ENCODE measurements around the gene PUDP.
A peak's percentile ranks its signal among the peaks of the same experiment; 100 is the strongest.

PUDP gene

GRCh38 chrX:7146703-7147412, 1.1 kb downstream of the PUDP start:
- DNase-seq: no peak

- no peak for DNase-seq
These were observed 1.8 kb downstream of the PUDP start for GRCh38 chrX:7146020-7146702.

- DNase-seq: no peak
These were observed 2.5 kb downstream of the PUDP start for GRCh38 chrX:7145454-7145853.

- no peak for DNase-seq
These were observed 3.9 kb downstream of the PUDP start for GRCh38 chrX:7143941-7144525.

GRCh38 chrX:7143076-7143475, 4.9 kb downstream of the PUDP start:
- DNase-seq: no peak

GRCh38 chrX:7139202-7140081, 8.5 kb downstream of the PUDP start:
- no peak for DNase-seq

- no peak for DNase-seq
These were observed 13.0 kb downstream of the PUDP start for GRCh38 chrX:7134981-7135380.

- DNase-seq: peak; percentile 71
These were observed 14.9 kb downstream of the PUDP start for GRCh38 chrX:7133050-7133440.

- DNase-seq: peak; percentile 93
These were observed 15.5 kb downstream of the PUDP start for GRCh38 chrX:7132335-7133049.

GRCh38 chrX:7131621-7132020, 16.3 kb downstream of the PUDP start:
- no peak for DNase-seq

GRCh38 chrX:7127056-7127455, 20.9 kb downstream of the PUDP start:
- DNase-seq: no peak

- no peak for DNase-seq
These were observed 27.1 kb downstream of the PUDP start for GRCh38 chrX:7120878-7121219.

GRCh38 chrX:7119950-7120877, 27.7 kb downstream of the PUDP start:
- DNase-seq: no peak

GRCh38 chrX:7117587-7117986, 30.4 kb downstream of the PUDP start:
- no peak for DNase-seq

- no peak for DNase-seq
These were observed 31.9 kb downstream of the PUDP start for GRCh38 chrX:7116081-7116480.

- no peak for DNase-seq
These were observed 32.4 kb downstream of the PUDP start for GRCh38 chrX:7115557-7115956.

- no peak for DNase-seq
These were observed 35.9 kb downstream of the PUDP start for GRCh38 chrX:7112071-7112470.

GRCh38 chrX:7111518-7111917, 36.4 kb downstream of the PUDP start:
- DNase-seq: no peak

GRCh38 chrX:7110821-7111276, 37.1 kb downstream of the PUDP start:
- no peak for DNase-seq

GRCh38 chrX:7109838-7110793, 37.8 kb downstream of the PUDP start:
- no peak for DNase-seq
